ENCODE measurements around the gene TRAPPC3L. TPM values are rescaled to one million over a fixed set of nuclear protein-coding genes. Genes with fewer than 3 reads are reported as not detected.

TRAPPC3L gene
- total and polyA plus RNA-seq, 2 of the 8 experiments (the other 6 are each of a cell fraction or from before 2014, with no cell fraction given): not detected

GRCh38 chr6:116446399-116446798 lies 99.1 kb downstream of the TRAPPC3L start:
- Histone ChIP-seq H4K8ac (ENCODE audit: extremely low read depth, insufficient read depth, low read length) (no peak overlapping the region), H2BK120ac (replicated peaks; ENCODE audit: low read depth, low read length) (no peak overlapping the region), H3K9me3 (ENCODE audit: insufficient read depth in 2 of 2, low read depth in 1 of 2, low read length in 1 of 2) (no peaks in the 10 kb centered on the region), H2BK5ac (ENCODE audit: low read depth, low read length) (no peak overlapping the region), H3K27me3 (replicated peaks in 1 of 4; ENCODE audit: control insufficient read depth in 3 of 4, extremely low read depth in 1 of 4, insufficient read depth in 3 of 4, low read length in 3 of 4) (no peaks in the 10 kb centered on the region), H3K18ac (ENCODE audit: extremely low read depth, low read length) (no peak overlapping the region), H3K79me2 (ENCODE audit: control insufficient read depth in 1 of 2, insufficient read depth in 2 of 2, low read length in 2 of 2) (no peaks in the 10 kb centered on the region), H2BK15ac (ENCODE audit: low read length) (no peak overlapping the region), H3K27ac (ENCODE audit: low read depth, low read length) (no peak overlapping the region), H2AFZ (ENCODE audit: low read length) (no peak overlapping the region), H3K56ac (replicated peaks; ENCODE audit: insufficient read length, low read depth, low read length) (no peak overlapping the region), H2BK12ac (ENCODE audit: low read depth, low read length) (no peak overlapping the region), H3K4me1 (replicated peaks in 1 of 4; ENCODE audit: control insufficient read depth in 3 of 4, insufficient read depth in 4 of 4, low read length in 3 of 4) (peaks cover 0 to 2% (median under 1%) of the 10 kb centered on the region in 4 experiments; a peak in 1 of 7 replicates), H2BK20ac (ENCODE audit: low read length) (no peak overlapping the region), H3K36me3 (ENCODE audit: control insufficient read depth in 2 of 4, insufficient read depth in 4 of 4, low read length in 3 of 4) (no peaks in the 10 kb centered on the region), H4K20me1 (replicated peaks in 1 of 2; ENCODE audit: control insufficient read depth in 1 of 2, insufficient read depth in 2 of 2, low read length in 2 of 2) (no peaks in the 10 kb centered on the region), H3K4me3 (ENCODE audit: extremely low read depth in 1 of 4, insufficient read depth in 2 of 4, low read depth in 3 of 4, low read length in 4 of 4) (no peak overlapping the region), H3K23me2 (ENCODE audit: low read depth, low read length) (no peaks in the 10 kb centered on the region), H3K9ac (replicated peaks in 1 of 4; ENCODE audit: extremely low read depth in 1 of 4, low read depth in 3 of 4, low read length in 3 of 4) (no peak overlapping the region), H4K91ac (replicated peaks; ENCODE audit: insufficient read length, low read length) (no peak overlapping the region), H3K14ac (ENCODE audit: insufficient read length) (no peak overlapping the region), H3K79me1 (ENCODE audit: low read depth, low read length) (no peaks in the 10 kb centered on the region), H4K5ac (ENCODE audit: insufficient read length, low read depth, low read length) (no peak overlapping the region), H3K4me2 (ENCODE audit: insufficient read depth in 1 of 2, low read depth in 2 of 2, low read length in 2 of 2) (no peak overlapping the region), H3K23ac (ENCODE audit: insufficient read length) (no peak overlapping the region), H2AK5ac (ENCODE audit: low read depth, low read length) (no peak overlapping the region), H3K4ac (replicated peaks; ENCODE audit: insufficient read length, low read depth, low read length) (no peak overlapping the region)
- FAIRE-seq (no peak), DNase-seq (ENCODE audit: low read depth in 1 of 2, low spot score in 2 of 2) (no peak)
- TF ChIP-seq SIN3A (conservative IDR thresholded peaks at IDR 0.05 in 1 of 2, IDR thresholded peaks at IDR 0.05 in 1 of 2; ENCODE audit: low read depth in 1 of 2, low read length in 2 of 2) (no peak), EZH2 (IDR thresholded peaks at IDR 0.05; ENCODE audit: low read depth, low read length, severe bottlenecking) (no peak), RFX5 (IDR thresholded peaks at IDR 0.05; ENCODE audit: borderline replicate concordance, low read depth, low read length) (no peak), SIX5 (IDR thresholded peaks at IDR 0.05; ENCODE audit: low read depth, low read length) (no peak), BACH1 (IDR thresholded peaks at IDR 0.05; ENCODE audit: low read length) (no peak), SRF (IDR thresholded peaks at IDR 0.05; ENCODE audit: low read depth, low read length) (no peak)
- WGBS, 2 experiments (ENCODE audit: extremely low coverage in 1 of 2, insufficient coverage in 1 of 2, insufficient read length in 1 of 2, insufficient replicate concordance in 2 of 2, low coverage in 1 of 2, low lambda C conversion rate in 2 of 2, missing lambda C conversion rate in 1 of 2): 95% methylated on average over 1 of the region's 1 CpG; no CpG with 5 or more reads in 1 of the 2 experiments
- ChIA-PET CTCF (ENCODE audit: partially characterized antibody) (interaction anchor here (0.9 to 4.0 kb wide), 8 partner anchors 12 to 178 kb away, joined by 3 to 19 read pairs (median 8); partner anchors contain the start of gene CALHM5), POLR2A (ENCODE audit: partially characterized antibody) (no interaction called here)

All from H1 (cell line).